Small intestine (tissue), 7 donors: ENCODE results near the gene UBE2L6. TPM values are rescaled to one million over a fixed set of nuclear protein-coding genes. Genes with fewer than 3 reads are reported as not detected.
"Not testable (repeated sequence)": the region's sequence is repeated elsewhere in the genome, so short reads cannot be mapped to it uniquely, and the experiment has no call there.

Experiments
- DNase-seq, 2 donors: peaks; one replicate each; pipeline versions ENCODE4 v3.0.0 to v3.0.0-alpha.2; 2013
- FAIRE-seq: peaks from 2 replicates; lab custom pipeline; 2012; peaks lifted over from hg19 to GRCh38; lab: Jason Lieb, UNC
- H3K27ac ChIP-seq, 3 donors: one replicate each; pipeline ENCODE4 v1.5.1; 2013; ENCODE audit warnings: low read length in 2 of 3, mild to moderate bottlenecking in 2 of 3, control low read depth in 1 of 3, inconsistent platforms in 1 of 3, low read depth in 1 of 3, moderate library complexity in 1 of 3
- H3K27me3 ChIP-seq, 3 donors: one replicate each; pipeline ENCODE4 v1.6.1; 2013; ENCODE audit warnings: low read length in 3 of 3, inconsistent platforms in 1 of 3; ENCODE audit not compliant: control insufficient read depth in 3 of 3, insufficient read depth in 3 of 3
- H3K36me3 ChIP-seq, 3 donors: one replicate each; pipeline ENCODE4 v1.6.1; 2013; ENCODE audit warnings: low read length in 3 of 3, inconsistent platforms in 1 of 3, low read depth in 1 of 3, mild to moderate bottlenecking in 1 of 3, moderate library complexity in 1 of 3; ENCODE audit not compliant: control insufficient read depth in 3 of 3, insufficient read depth in 2 of 3
- H3K4me1 ChIP-seq, 3 donors: one replicate each; pipeline ENCODE4 v1.6.1; 2013; ENCODE audit warnings: low read length in 2 of 3, inconsistent platforms in 1 of 3, low read depth in 1 of 3, mild to moderate bottlenecking in 1 of 3, moderate library complexity in 1 of 3; ENCODE audit not compliant: control insufficient read depth in 3 of 3, insufficient read depth in 2 of 3
- H3K4me3 ChIP-seq, 3 donors: one replicate each; pipeline ENCODE4 v1.5.1; 2013; ENCODE audit warnings: low read length in 3 of 3, control low read depth in 1 of 3, inconsistent platforms in 1 of 3, low read depth in 1 of 3, mild to moderate bottlenecking in 1 of 3, moderate library complexity in 1 of 3
- H3K9me3 ChIP-seq, 2 donors: one replicate each; pipeline ENCODE4 v1.6.1; 2013; ENCODE audit warnings: low read depth in 1 of 2, low read length in 1 of 2; ENCODE audit not compliant: control insufficient read depth in 2 of 2, insufficient read depth in 1 of 2
- whole genome bisulfite sequencing, 3 donors: extraction: QIAGEN DNeasy Blood & Tissue Kit; methylation state at CpG; one replicate each; pipeline ENCODE4 v1.1.7; 2013; 5-methylcytosine and 5-hydroxymethylcytosine counted together
- polyA plus RNA-seq, 4 donors: library from polyadenylated mRNA; stranded (reverse) in 3 of 4; unstranded in 1 of 4; fragments of 200-250 nt in 3 of 4; fragments of 120-200 nt in 1 of 4; gene quantifications; one replicate each; pipeline versions ENCODE4 v1.2.1 to v1.2.3, GENCODE V29; 2013
- donor health status: healthy with polysubstance abuse.
- donor health status: control.
- donor health status: control.
- donor health status: Bipolar disorder and iron deficiency.
- donor health status: healthy.

Gene UBE2L6
- polyA plus RNA-seq, 4 donors, result 51.7 to 72.3 (median 58.7) TPM

DNA sequence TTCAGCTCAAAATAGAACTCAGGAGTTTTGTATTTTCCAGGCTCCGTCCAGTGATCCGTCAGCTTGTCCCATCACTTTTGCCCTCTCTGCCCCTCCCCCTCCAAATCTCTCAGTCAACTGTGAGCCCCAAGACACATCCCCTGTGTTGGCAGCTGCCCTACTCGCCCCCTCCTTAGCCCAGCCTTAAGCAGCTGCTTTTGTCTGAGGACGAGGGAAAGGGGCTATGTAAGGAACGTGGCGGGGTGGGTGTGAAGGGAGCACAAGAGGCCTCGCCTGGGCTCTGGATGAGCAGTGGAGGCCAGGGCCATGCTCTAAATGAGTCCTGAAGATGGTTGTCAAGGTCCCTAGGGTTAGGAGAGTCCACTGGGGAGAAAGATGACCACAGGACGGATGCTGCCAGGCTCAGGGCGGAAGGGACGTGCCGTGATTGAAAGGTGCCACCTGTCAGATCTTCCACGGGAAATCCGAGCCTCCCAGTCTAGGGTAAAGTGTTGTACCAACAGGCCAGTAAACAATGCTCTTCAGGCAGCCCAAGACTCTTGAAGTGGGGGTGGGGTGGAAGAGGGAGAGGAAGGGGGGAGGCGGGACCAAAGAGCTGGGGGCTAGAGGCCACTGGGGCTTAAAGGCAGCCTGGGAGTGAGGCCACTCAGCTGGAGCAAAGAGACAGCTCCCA is 30.4 kb downstream of the UBE2L6 start, which contains the start of gene SMTNL1:
TSS of gene SMTNL1 (plus strand) at position 649 of the 673 bp plus-strand sequence. CDS start 5,048 bp downstream, outside the sequence.
- DNase-seq (no peak), FAIRE-seq (no peak)
- no peaks in the 10 kb centered on the region for H3K4me1 ChIP-seq
- WGBS, 3 donors, result 74 to 84% (median 75%) methylated on average over 13 to 14 of the region's 14 CpGs
- no peaks in the 10 kb centered on the region for H3K9me3 ChIP-seq
- H3K27me3 ChIP-seq, result peaks cover 0 to 3% (median 0%) of the 10 kb centered on the region in 3 donors
- H3K27ac ChIP-seq, result no peak within 1 kb of the TSS
- no peaks in the 10 kb centered on the region for H3K36me3 ChIP-seq
- H3K4me3 ChIP-seq, result no peak within 1 kb of the TSS

- H3K27ac ChIP-seq, H3K36me3 ChIP-seq, H3K4me3 ChIP-seq, H3K27me3 ChIP-seq, H3K9me3 ChIP-seq, DNase-seq, FAIRE-seq, H3K4me1 ChIP-seq: not testable (repeated sequence)
- 93 to 95% (median 95%) methylated on average over 7 of the region's 7 CpGs for WGBS, 3 donors
Measured at GRCh38 chr11:57534449-57534848, 33.0 kb downstream of the UBE2L6 start.

GRCh38 chr11:57530596-57531507 is 36.6 kb downstream of the UBE2L6 start, which contains the start of gene TIMM10:
TSS of gene TIMM10 (minus strand) at chr11:57530754. CDS start at chr11:57530189, 565 bp downstream.
- peak within 1 kb of the TSS; percentile 70 to 95 (median 78) for H3K4me3 ChIP-seq
- DNase-seq (peak; percentile 98 to 100), FAIRE-seq (peak; percentile 95)
- no peaks in the 10 kb centered on the region for H3K9me3 ChIP-seq
- WGBS, 3 donors, result 0% methylated on average over 49 of the region's 49 CpGs
- peaks cover 0 to 3% (median 0%) of the 10 kb centered on the region in 3 donors for H3K27me3 ChIP-seq
- peak within 1 kb of the TSS; percentile 38 to 93 (median 87) for H3K27ac ChIP-seq
- peaks cover 4% of the 10 kb centered on the region in 3 donors for H3K4me1 ChIP-seq
- H3K36me3 ChIP-seq, result peaks cover 0 to 8% (median 0%) of the 10 kb centered on the region in 3 donors

DNA sequence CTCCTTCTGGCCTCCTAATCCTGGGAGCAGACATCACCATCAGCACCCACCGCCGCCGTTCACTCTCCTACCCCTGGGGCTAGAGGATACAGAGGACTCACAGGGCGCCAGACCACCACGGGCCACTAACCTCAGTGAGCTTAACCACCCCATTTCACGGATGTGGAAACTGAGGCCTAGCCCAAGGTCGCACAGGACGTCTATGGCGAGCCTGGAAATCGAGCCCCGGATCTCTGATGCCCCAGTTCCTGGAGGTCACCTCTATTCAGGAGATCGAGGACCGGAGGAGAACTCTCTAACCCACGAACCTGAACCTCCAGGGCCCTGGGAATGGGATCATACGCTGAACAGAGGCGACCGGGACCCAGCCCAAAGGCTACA is 37.3 kb downstream of the UBE2L6 start:
- no peak for DNase-seq
- peak overlapping the region; percentile 15 to 93 (median 32) for H3K27ac ChIP-seq
- H3K4me3 ChIP-seq, result peak overlapping the region; percentile 70 to 95 (median 78)
- H3K36me3 ChIP-seq, result peaks cover 0 to 8% (median 0%) of the 10 kb centered on the region in 3 donors
- H3K9me3 ChIP-seq, result no peaks in the 10 kb centered on the region
- peaks cover 4% of the 10 kb centered on the region in 3 donors for H3K4me1 ChIP-seq
- no peak for FAIRE-seq
- 0 to 2% (median 1%) methylated on average over 17 of the region's 17 CpGs for WGBS, 3 donors
- no peaks in the 10 kb centered on the region for H3K27me3 ChIP-seq

DNA sequence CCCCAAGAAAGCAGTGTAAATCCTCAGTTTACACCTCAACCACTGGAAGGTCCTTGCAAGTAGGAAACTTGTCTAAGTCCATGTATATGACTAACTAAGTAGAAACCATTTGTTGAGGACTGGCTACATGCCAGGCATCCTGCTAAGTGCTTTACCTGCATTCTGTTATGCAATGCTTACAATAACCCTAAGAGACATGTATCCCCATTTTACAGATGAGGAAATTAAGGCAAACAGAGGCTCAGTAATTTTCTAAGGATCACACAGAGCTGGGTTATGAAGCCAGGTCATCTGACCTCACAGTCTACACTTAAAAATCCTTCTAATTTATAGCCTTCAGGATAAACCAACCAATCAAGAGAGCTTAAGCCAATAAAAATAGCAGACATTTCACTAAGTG is 38.5 kb downstream of the UBE2L6 start:
- DNase-seq, result no peak
- Histone ChIP-seq H3K27me3 (no peaks in the 10 kb centered on the region), H3K27ac (no peak overlapping the region), H3K9me3 (no peaks in the 10 kb centered on the region), H3K4me3 (no peak overlapping the region), H3K36me3 (peaks cover 0 to 8% (median 0%) of the 10 kb centered on the region in 3 donors), H3K4me1 (peaks cover 4% of the 10 kb centered on the region in 3 donors)
- no peak for FAIRE-seq

DNA sequence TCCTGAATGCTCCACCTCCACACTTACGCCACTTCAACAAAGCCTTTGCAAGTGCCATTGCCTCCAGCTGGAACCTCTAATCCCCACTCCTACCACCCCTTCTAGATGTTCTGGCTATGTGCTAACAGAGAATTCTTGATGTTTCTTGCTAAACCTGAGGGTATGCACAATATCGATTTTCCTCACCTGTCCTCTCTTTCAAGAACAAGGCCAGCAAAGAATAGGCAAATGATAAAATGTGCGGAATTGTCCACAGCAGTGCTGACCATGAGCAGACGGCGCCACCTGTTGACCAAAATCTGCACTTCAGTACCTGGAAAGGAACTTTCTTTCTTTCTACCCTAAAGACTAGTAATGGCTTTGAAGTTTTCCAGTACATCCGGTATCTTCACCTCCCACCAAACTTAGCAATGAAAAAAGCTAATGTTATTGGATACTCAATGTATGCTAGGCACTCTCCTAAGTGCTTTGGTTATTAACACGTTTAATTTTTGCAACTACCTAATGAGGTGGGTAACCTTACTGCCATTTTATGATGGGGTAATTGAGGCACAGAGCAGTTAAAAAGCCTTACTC is 40.3 kb downstream of the UBE2L6 start:
- no peak overlapping the region for H3K4me3 ChIP-seq
- WGBS, 3 donors, result 18 to 22% (median 19%) methylated on average over 7 of the region's 7 CpGs
- H3K27ac ChIP-seq, result no peak overlapping the region
- H3K4me1 ChIP-seq, result peaks cover 4% of the 10 kb centered on the region in 3 donors
- FAIRE-seq (no peak), DNase-seq (peak; percentile 69 to 82)
- peaks cover 0 to 8% (median 0%) of the 10 kb centered on the region in 3 donors for H3K36me3 ChIP-seq
- H3K27me3 ChIP-seq, result no peaks in the 10 kb centered on the region
- no peaks in the 10 kb centered on the region for H3K9me3 ChIP-seq

GRCh38 chr11:57523419-57523818 is 44.1 kb downstream of the UBE2L6 start:
- Histone ChIP-seq H3K4me1 (no peaks in the 10 kb centered on the region), H3K4me3 (no peak overlapping the region), H3K9me3 (no peaks in the 10 kb centered on the region), H3K27ac (no peak overlapping the region), H3K36me3 (peaks cover 0 to 4% (median 0%) of the 10 kb centered on the region in 3 donors), H3K27me3 (no peaks in the 10 kb centered on the region)
- no peak for FAIRE-seq
- DNase-seq, result no peak
- WGBS, 3 donors, result 88 to 94% (median 94%) methylated on average over 4 of the region's 4 CpGs

DNA sequence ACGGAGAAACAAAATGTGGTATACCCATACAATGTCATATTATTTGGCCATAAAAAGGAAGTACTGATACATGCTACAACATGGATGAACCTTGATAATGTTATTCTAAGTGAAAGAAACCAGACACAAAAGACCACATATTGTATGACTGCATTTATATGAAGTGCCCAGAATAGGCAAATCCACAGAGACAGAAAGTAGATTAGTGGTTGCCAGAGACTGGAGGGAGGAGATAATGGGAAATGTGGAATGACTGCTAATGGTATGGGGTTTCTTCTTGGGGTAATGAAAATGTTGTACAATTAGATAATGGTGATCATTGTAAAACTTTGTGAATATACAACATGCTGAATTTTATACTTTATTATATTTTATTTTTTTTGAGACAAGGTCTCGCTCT is 46.4 kb downstream of the UBE2L6 start:
- no peaks in the 10 kb centered on the region for H3K9me3 ChIP-seq
- WGBS, 3 donors, result 90 to 96% (median 96%) methylated on average over 2 of the region's 2 CpGs
- H3K27me3 ChIP-seq, result peaks cover 0 to under 1% (median 0%) of the 10 kb centered on the region in 3 donors
- H3K4me1 ChIP-seq, result peaks cover 0 to 1% (median 0%) of the 10 kb centered on the region in 3 donors
- no peak overlapping the region for H3K4me3 ChIP-seq
- H3K27ac ChIP-seq, result no peak overlapping the region
- DNase-seq, result no peak
- FAIRE-seq, result no peak
- no peaks in the 10 kb centered on the region for H3K36me3 ChIP-seq
